Stimulated activated naive CD8-positive, alpha-beta T cell treated with anti-CD3 and anti-CD28 coated beads, Interleukin-15, Interleukin-2, amounts not matched to agents 100 ng/mL and 50 ng/mL, for 24 hours (primary cell): ENCODE data around the gene UAP1L1.
A peak's percentile ranks its signal among the peaks of the same experiment; 100 is the strongest.
"Not testable (repeated sequence)": the region's sequence is repeated elsewhere in the genome, so short reads cannot be mapped to it uniquely, and the experiment has no call there.

Experiments used
- H3K27ac Mint-ChIP-seq: one replicate; pipeline ENCODE4 v1.8.0; 2021; ENCODE audit warnings: mild to moderate bottlenecking, mixed read lengths
- H3K27me3 Mint-ChIP-seq: one replicate; pipeline ENCODE4 v1.8.0; 2021; ENCODE audit warnings: mixed read lengths
- H3K36me3 Mint-ChIP-seq: one replicate; pipeline ENCODE4 v1.8.0; 2021; ENCODE audit warnings: low read depth, mixed read lengths
- H3K4me1 Mint-ChIP-seq: one replicate; pipeline ENCODE4 v1.8.0; 2021; ENCODE audit warnings: low read depth, mixed read lengths
- H3K4me3 Mint-ChIP-seq: one replicate; pipeline ENCODE4 v1.8.0; 2021; ENCODE audit warnings: mild to moderate bottlenecking, mixed read lengths
- H3K9me3 Mint-ChIP-seq: one replicate; pipeline ENCODE4 v1.8.0; 2021; ENCODE audit warnings: mixed read lengths

The UAP1L1 gene

GRCh38 chr9:137115394-137116026 lies 38.2 kb downstream of the UAP1L1 start:
- H3K27me3 Mint-ChIP-seq: no peaks in the 10 kb centered on the region
- H3K27ac Mint-ChIP-seq: no peak overlapping the region
- H3K4me1 Mint-ChIP-seq: peaks cover 14% of the 10 kb centered on the region
- peak overlapping the region; percentile 13 for H3K4me3 Mint-ChIP-seq
- no peaks in the 10 kb centered on the region for H3K9me3 Mint-ChIP-seq
- peaks cover 12% of the 10 kb centered on the region for H3K36me3 Mint-ChIP-seq

GRCh38 chr9:137116027-137116507 lies 38.8 kb downstream of the UAP1L1 start:
- H3K27me3 Mint-ChIP-seq: no peaks in the 10 kb centered on the region
- H3K27ac Mint-ChIP-seq: no peak overlapping the region
- peaks cover 14% of the 10 kb centered on the region for H3K4me1 Mint-ChIP-seq

GRCh38 chr9:137116728-137117127 lies 39.4 kb downstream of the UAP1L1 start:
- Mint-ChIP-seq H3K27ac (no peak overlapping the region), H3K36me3 (peaks cover 8% of the 10 kb centered on the region), H3K27me3 (no peaks in the 10 kb centered on the region), H3K4me1 (peaks cover 15% of the 10 kb centered on the region), H3K9me3 (no peaks in the 10 kb centered on the region), H3K4me3 (peak overlapping the region; percentile 7)

More at GRCh38 chr9:137116027-137116507, 38.8 kb downstream of the UAP1L1 start:
- Mint-ChIP-seq H3K4me3 (peak overlapping the region; percentile 7), H3K9me3 (no peaks in the 10 kb centered on the region), H3K36me3 (peaks cover 8% of the 10 kb centered on the region)

- Mint-ChIP-seq H3K27me3 (no peaks in the 10 kb centered on the region), H3K4me3 (no peak overlapping the region), H3K36me3 (peaks cover 8% of the 10 kb centered on the region), H3K4me1 (peaks cover 21% of the 10 kb centered on the region), H3K9me3 (no peaks in the 10 kb centered on the region), H3K27ac (no peak overlapping the region)
Measured at GRCh38 chr9:137117269-137117731, 40.0 kb downstream of the UAP1L1 start.

- not testable (repeated sequence) for H3K27ac Mint-ChIP-seq, H3K27me3 Mint-ChIP-seq, H3K9me3 Mint-ChIP-seq, H3K4me3 Mint-ChIP-seq, H3K36me3 Mint-ChIP-seq
- H3K4me1 Mint-ChIP-seq: peaks cover 22% of the 10 kb centered on the region
Measured at GRCh38 chr9:137118092-137118603, 40.8 kb downstream of the UAP1L1 start.

DNA sequence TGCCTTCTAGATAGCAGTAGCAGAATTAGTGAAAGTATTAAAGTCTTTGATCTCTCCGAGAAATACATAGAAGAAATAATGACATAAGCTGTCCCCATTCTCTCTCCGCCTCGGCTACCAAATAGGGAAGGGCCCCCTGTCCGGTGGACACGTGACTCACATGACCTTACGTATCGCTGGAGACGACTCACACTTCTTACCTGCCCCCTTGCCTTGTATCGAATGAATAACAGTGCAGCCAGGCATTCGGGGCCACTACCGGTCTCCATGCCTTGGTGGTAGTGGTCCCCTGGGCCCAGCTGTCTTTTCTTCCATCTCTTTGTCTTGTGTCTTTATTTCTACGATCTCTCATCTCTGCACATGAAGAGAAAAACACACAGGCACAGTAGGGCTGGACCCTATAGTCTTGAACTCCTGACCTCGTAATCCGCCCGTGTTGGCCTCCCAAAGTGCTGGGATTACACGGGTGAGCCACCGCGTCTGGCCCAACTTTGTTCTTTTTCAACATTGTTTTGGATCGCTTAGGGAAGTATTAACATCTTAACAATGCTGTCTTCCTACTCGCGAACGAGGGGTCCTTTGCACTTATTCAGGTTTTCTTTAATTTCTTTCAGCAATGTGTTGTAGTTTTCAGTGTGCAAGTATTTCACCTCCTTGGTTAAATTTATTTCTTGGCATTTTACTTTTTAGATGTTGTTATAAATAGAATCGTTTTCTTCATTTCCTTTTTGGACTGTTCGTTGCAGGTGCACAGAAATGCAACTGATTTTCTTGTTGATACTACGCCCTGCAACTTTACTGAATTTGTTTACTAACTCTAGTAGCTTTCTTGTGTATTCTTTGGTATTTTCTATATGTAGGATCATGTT lies 44.8 kb downstream of the UAP1L1 start:
- not testable (repeated sequence) for H3K27me3 Mint-ChIP-seq, H3K27ac Mint-ChIP-seq, H3K9me3 Mint-ChIP-seq, H3K36me3 Mint-ChIP-seq
- Mint-ChIP-seq H3K4me1 (peaks cover 36% of the 10 kb centered on the region), H3K4me3 (peak overlapping the region; percentile 7)

DNA sequence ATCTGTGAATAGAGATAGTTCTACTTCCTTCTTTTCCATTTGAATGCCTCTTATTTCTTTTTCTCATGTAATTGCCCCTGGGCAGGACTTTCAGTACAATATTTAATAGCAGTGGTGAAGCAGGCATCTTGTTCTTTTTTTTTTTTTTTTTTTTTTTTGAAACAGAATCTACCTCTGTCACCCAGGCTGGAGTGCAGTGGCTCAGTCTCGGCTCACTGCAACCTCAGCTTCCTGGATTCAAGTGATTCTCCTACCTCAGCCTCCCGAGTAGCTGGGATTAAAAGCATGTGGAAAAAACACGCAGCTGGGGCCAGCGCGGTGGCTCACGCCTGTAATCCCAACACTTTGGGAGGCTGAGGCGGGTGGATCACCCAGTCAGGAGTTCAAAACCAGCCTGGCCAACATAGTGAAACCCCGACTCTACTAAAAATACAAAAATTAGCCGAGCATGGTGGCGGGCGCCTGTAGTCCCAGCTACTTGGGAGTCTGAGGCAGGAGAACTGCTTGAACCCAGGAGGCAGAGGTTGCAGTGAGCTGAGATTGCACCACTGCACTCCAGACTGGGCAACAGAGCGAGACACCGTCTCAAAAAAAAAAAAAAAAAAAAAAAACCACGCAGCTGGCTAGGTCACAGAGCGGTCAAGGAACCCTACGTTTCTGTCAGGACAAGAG lies 45.6 kb downstream of the UAP1L1 start:
- H3K27ac Mint-ChIP-seq, H3K9me3 Mint-ChIP-seq, H3K27me3 Mint-ChIP-seq, H3K36me3 Mint-ChIP-seq: not testable (repeated sequence)
- peaks cover 44% of the 10 kb centered on the region for H3K4me1 Mint-ChIP-seq
- peak overlapping the region; percentile 7 for H3K4me3 Mint-ChIP-seq

GRCh38 chr9:137123468-137123837 lies 46.1 kb downstream of the UAP1L1 start:
- Mint-ChIP-seq H3K36me3 (peaks cover 4% of the 10 kb centered on the region), H3K27ac (no peak overlapping the region), H3K4me1 (peaks cover 49% of the 10 kb centered on the region), H3K9me3 (no peaks in the 10 kb centered on the region), H3K27me3 (no peaks in the 10 kb centered on the region), H3K4me3 (peak overlapping the region; percentile 24)

DNA sequence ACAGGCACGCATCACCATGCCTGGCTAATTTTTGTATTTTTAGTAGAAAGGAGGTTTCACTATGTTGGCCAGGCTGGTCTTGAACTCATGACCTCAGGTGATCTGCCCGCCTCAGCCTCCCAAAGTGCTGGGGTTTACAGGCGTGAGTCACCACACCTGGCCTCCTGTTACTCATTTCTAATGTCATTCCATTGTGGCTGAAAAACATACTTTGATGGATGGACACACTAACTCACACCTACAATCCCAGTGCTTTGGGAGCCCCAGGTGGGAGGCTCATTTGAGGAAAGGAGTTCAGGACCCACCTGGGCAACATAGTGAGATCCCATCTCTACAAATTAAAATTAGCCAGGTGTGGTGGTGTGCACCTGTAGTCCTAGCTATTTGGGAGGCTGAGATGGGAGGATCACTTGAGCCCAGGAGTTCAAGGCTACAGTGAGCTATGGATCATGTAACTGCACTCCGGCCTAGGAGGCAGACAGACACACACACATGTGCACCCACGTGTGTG lies 46.7 kb downstream of the UAP1L1 start:
- not testable (repeated sequence) for H3K27ac Mint-ChIP-seq

GRCh38 chr9:137126786-137127185 lies 49.5 kb downstream of the UAP1L1 start:
- Mint-ChIP-seq H3K4me3 (peak overlapping the region; percentile 90), H3K27ac (peak overlapping the region; percentile 88), H3K36me3 (peaks cover 8% of the 10 kb centered on the region), H3K9me3 (no peaks in the 10 kb centered on the region), H3K27me3 (peaks cover 3% of the 10 kb centered on the region), H3K4me1 (peaks cover 45% of the 10 kb centered on the region)

More for the DNA sequence above, 46.7 kb downstream of the UAP1L1 start:
- H3K4me1 Mint-ChIP-seq: peaks cover 50% of the 10 kb centered on the region
- H3K27me3 Mint-ChIP-seq, H3K9me3 Mint-ChIP-seq, H3K4me3 Mint-ChIP-seq, H3K36me3 Mint-ChIP-seq: not testable (repeated sequence)

- Mint-ChIP-seq H3K4me3 (peak overlapping the region; percentile 90), H3K9me3 (no peaks in the 10 kb centered on the region), H3K27ac (peak overlapping the region; percentile 90), H3K36me3 (peaks cover 8% of the 10 kb centered on the region), H3K27me3 (peaks cover 3% of the 10 kb centered on the region), H3K4me1 (peaks cover 40% of the 10 kb centered on the region)
Measured at GRCh38 chr9:137127301-137128157, 50.2 kb downstream of the UAP1L1 start.

GRCh38 chr9:137128158-137128861 lies 51.0 kb downstream of the UAP1L1 start:
- Mint-ChIP-seq H3K27ac (peak overlapping the region; percentile 90), H3K4me1 (peaks cover 36% of the 10 kb centered on the region), H3K36me3 (peaks cover 8% of the 10 kb centered on the region), H3K4me3 (peak overlapping the region; percentile 90), H3K9me3 (no peaks in the 10 kb centered on the region), H3K27me3 (peaks cover 7% of the 10 kb centered on the region)

- Mint-ChIP-seq H3K27me3 (peaks cover 7% of the 10 kb centered on the region), H3K4me1 (peaks cover 31% of the 10 kb centered on the region), H3K27ac (peak overlapping the region; percentile 90), H3K4me3 (peak overlapping the region; percentile 90), H3K36me3 (peaks cover 8% of the 10 kb centered on the region), H3K9me3 (no peaks in the 10 kb centered on the region)
Measured at GRCh38 chr9:137128862-137129455, 51.6 kb downstream of the UAP1L1 start.
